Endodermal cell (in vitro differentiated cells): ENCODE data around the gene PPME1. TPM values are rescaled to one million over a fixed set of nuclear protein-coding genes. Genes with fewer than 3 reads are reported as not detected.

Source experiments
- DNase-seq: peaks from one replicate; pipeline ENCODE4 v3.0.0-alpha.2; 2017
- H3K27ac ChIP-seq: 2 replicates; pipeline ENCODE4 v1.5.1; 2013; ENCODE audit warnings: mild to moderate bottlenecking, low read depth, low read length, moderate library complexity
- H3K27me3 ChIP-seq: 2 replicates; pipeline ENCODE4 v1.6.1; 2013; ENCODE audit warnings: mild to moderate bottlenecking, low read length, moderate library complexity; ENCODE audit not compliant: insufficient read depth, control insufficient read depth, poor library complexity, severe bottlenecking
- H3K36me3 ChIP-seq: 2 replicates; pipeline ENCODE4 v1.7.0; 2013; ENCODE audit warnings: mild to moderate bottlenecking, low read length, moderate library complexity; ENCODE audit not compliant: control insufficient read depth, insufficient read depth
- H3K4me1 ChIP-seq: one replicate; pipeline ENCODE4 v1.7.0; 2013; ENCODE audit warnings: low read length; ENCODE audit not compliant: control insufficient read depth, insufficient read depth
- H3K4me3 ChIP-seq: 2 replicates; pipeline ENCODE4 v1.5.1; 2013; ENCODE audit warnings: mild to moderate bottlenecking, low read length, moderate library complexity
- H3K9ac ChIP-seq: 2 replicates; pipeline ENCODE4 v1.6.1; 2013; ENCODE audit warnings: mild to moderate bottlenecking, low read length, moderate library complexity; ENCODE audit not compliant: poor library complexity, severe bottlenecking; ENCODE audit errors: extremely low read depth
- H3K9me3 ChIP-seq: 2 replicates; pipeline ENCODE4 v1.6.1; 2013; ENCODE audit warnings: mild to moderate bottlenecking, low read length, moderate library complexity; ENCODE audit not compliant: control insufficient read depth
- H3K27ac Mint-ChIP-seq: 2 replicates; pipeline ENCODE4 v1.8.0; 2020; ENCODE audit warnings: mixed read lengths
- H3K27me3 Mint-ChIP-seq: 2 replicates; pipeline ENCODE4 v1.8.0; 2021; ENCODE audit warnings: mild to moderate bottlenecking, mixed read lengths; ENCODE audit not compliant: insufficient read depth
- H3K36me3 Mint-ChIP-seq: 2 replicates; pipeline ENCODE4 v1.8.0; 2020; ENCODE audit warnings: low read depth, mixed read lengths
- H3K4me1 Mint-ChIP-seq: 2 replicates; pipeline ENCODE4 v1.8.0; 2020; ENCODE audit warnings: mixed read lengths
- H3K4me3 Mint-ChIP-seq: 2 replicates; pipeline ENCODE4 v1.8.0; 2020; ENCODE audit warnings: mild to moderate bottlenecking, moderate library complexity, mixed read lengths
- H3K9me3 Mint-ChIP-seq: 2 replicates; pipeline ENCODE4 v1.8.0; 2020; ENCODE audit warnings: mild to moderate bottlenecking, mixed read lengths
- CTCF ChIP-seq: fragments of 200-600 bp; sonication (generic); conservative IDR thresholded peaks from 2 replicates; pipeline ENCODE4 v1.5.0; 2021; ENCODE audit warnings: antibody characterized with exemption, mild to moderate bottlenecking
- WGBS, 2 experiments: methylation state at CpG; one replicate each; pipeline versions ENCODE4 v1.1.5 to v1.1.7; 2013; ENCODE audit warnings: missing lambda C conversion rate in 2 of 2, mixed read lengths in 1 of 2; ENCODE audit not compliant: insufficient coverage in 1 of 2, insufficient read length in 1 of 2; 5-methylcytosine and 5-hydroxymethylcytosine counted together
- total RNA-seq, 2 donors: library from RNA; stranded (reverse); fragmentation: NEBNext Ultra II Directional in 1 of 2; extraction: Animal tissue kit (Norgen Biotek cat#: 25700) in 1 of 2; gene quantifications; 2 replicates in 1 of 2; 3 replicates in 1 of 2; pipeline ENCODE4 v1.2.1, GENCODE V29; 2021

Gene PPME1
- total RNA-seq, 2 donors from 2014 or later = 28.8 to 38.3 TPM

- no peak overlapping the region for H3K4me3 Mint-ChIP-seq
- H3K4me1 Mint-ChIP-seq = no peaks in the 10 kb centered on the region
- H3K27me3 ChIP-seq = no peaks in the 10 kb centered on the region
- H3K9ac ChIP-seq = no peak overlapping the region
- DNase-seq = peak; percentile 20
- no peaks in the 10 kb centered on the region for H3K9me3 Mint-ChIP-seq
- no peaks in the 10 kb centered on the region for H3K36me3 Mint-ChIP-seq
- 92% methylated on average over 6 to 11 of the region's 11 CpGs for whole genome bisulfite sequencing, 2 experiments
- H3K4me1 ChIP-seq = peaks cover 5% of the 10 kb centered on the region
- H3K4me3 ChIP-seq = no peak overlapping the region
- H3K27ac ChIP-seq = no peak overlapping the region
- TF ChIP-seq CTCF = no peak
- H3K27me3 Mint-ChIP-seq = peaks cover 17% of the 10 kb centered on the region
- H3K27ac Mint-ChIP-seq = no peak overlapping the region
- H3K36me3 ChIP-seq = no peaks in the 10 kb centered on the region
- H3K9me3 ChIP-seq = no peaks in the 10 kb centered on the region
Measured at GRCh38 chr11:74269161-74269811, 98.2 kb downstream of the PPME1 start.

- Histone ChIP-seq H3K9ac (no peak overlapping the region), H3K27me3 (no peaks in the 10 kb centered on the region), H3K36me3 (no peaks in the 10 kb centered on the region), H3K4me3 (no peak overlapping the region), H3K27ac (no peak overlapping the region), H3K9me3 (no peaks in the 10 kb centered on the region), H3K4me1 (no peaks in the 10 kb centered on the region)
- no peaks in the 10 kb centered on the region for H3K4me1 Mint-ChIP-seq
- peaks cover 17% of the 10 kb centered on the region for H3K27me3 Mint-ChIP-seq
- no peak overlapping the region for H3K27ac Mint-ChIP-seq
- H3K9me3 Mint-ChIP-seq = no peaks in the 10 kb centered on the region
- 93 to 97% methylated on average over 4 of the region's 4 CpGs for whole genome bisulfite sequencing, 2 experiments
- no peak for TF ChIP-seq CTCF
- no peak overlapping the region for H3K4me3 Mint-ChIP-seq
- H3K36me3 Mint-ChIP-seq = no peaks in the 10 kb centered on the region
- no peak for DNase-seq
Measured at GRCh38 chr11:74272276-74272675, 101.2 kb downstream of the PPME1 start.

GRCh38 chr11:74276581-74276980 is 105.5 kb downstream of the PPME1 start:
- no peaks in the 10 kb centered on the region for H3K9me3 ChIP-seq
- WGBS, 2 experiments = 85 to 100% methylated on average over 1 to 2 of the region's 2 CpGs
- H3K9ac ChIP-seq = no peak overlapping the region
- TF ChIP-seq CTCF = no peak
- no peaks in the 10 kb centered on the region for H3K27me3 ChIP-seq
- Mint-ChIP-seq H3K4me3 (no peak overlapping the region), H3K4me1 (no peaks in the 10 kb centered on the region), H3K36me3 (no peaks in the 10 kb centered on the region), H3K27me3 (peaks cover 2% of the 10 kb centered on the region), H3K27ac (no peak overlapping the region), H3K9me3 (peaks cover 2% of the 10 kb centered on the region)
- H3K4me3 ChIP-seq = no peak overlapping the region
- DNase-seq = no peak
- no peaks in the 10 kb centered on the region for H3K4me1 ChIP-seq
- no peak overlapping the region for H3K27ac ChIP-seq
- H3K36me3 ChIP-seq = no peaks in the 10 kb centered on the region
